Activated CD4-positive, alpha-beta T cell treated with anti-CD3 and anti-CD28 coated beads for 1 hour (primary cell): ENCODE measurements around the gene CLPSL2.

Experiments used
- DNase-seq: peaks from one replicate; pipeline ENCODE4 v3.0.0-alpha.2; 2020

Gene CLPSL2

DNA sequence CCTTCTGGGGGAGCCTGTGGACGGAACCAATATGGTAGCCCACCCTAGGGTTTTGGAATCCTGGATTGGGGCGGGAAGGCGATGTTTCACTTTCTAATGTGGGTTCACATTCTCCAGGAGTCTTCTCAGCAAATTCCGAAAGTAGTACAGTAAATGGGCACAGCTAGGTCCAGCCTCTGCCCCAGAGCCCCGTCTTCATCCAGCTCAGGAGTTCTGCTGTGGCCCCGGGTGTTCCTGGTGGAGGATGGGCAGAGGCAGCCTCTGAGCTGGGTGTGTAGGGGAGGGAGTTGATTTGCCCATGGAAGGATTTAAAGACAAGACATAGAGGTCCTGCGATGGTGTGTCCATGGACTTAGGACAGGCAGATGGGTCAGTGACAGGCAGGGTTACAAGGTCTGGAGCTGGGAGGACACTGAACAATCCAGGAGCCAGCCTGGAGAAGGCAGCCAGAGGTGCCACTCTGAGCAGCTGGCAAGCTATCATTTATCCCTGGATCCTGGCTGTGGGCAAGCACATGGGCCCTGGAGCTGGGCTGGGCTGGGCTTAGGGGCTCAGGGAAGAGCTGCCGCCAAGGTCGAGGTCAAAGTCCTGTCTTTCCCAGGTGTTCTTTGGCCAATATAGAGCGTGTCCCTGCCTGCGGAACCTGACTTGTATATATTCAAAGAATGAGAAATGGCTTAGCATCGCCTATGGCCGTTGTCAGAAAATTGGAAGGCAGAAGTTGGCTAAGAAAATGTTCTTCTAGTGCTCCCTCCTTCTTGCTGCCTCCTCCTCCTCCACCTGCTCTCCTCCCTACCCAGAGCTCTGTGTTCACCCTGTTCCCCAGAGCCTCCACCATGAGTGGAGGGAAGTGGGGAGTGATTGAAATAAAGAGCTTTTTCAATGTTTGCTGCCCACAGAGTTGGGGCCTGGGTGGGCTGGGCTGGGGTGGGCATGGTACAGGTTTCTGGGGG is 11.1 kb downstream of the CLPSL2 start:
- no peak for DNase-seq

- DNase-seq = no peak
These were observed 12.1 kb downstream of the CLPSL2 start for GRCh38 chr6:35788423-35788982.

DNA sequence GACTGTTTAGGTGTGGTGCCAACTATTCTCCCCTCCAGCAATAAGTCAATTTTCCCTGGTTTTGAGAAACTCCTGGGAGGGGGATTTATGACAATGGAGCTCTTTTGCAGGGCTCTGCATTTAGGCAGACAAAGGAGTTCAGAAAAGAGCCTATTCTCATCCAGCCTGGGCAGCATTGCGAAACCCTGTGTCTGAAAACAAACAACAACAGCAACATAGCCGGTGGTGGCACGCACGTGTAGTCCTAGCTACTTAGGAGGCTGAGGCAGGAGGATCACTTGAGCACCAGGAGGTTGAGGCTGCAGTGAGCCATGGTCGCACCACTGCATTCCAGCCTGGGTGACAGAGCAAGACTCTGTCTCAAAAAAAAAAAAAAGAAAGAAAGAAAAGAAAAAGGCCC is 14.3 kb downstream of the CLPSL2 start:
- DNase-seq = no peak

GRCh38 chr6:35794536-35795452 is 18.4 kb downstream of the CLPSL2 start:
- no peak for DNase-seq

DNA sequence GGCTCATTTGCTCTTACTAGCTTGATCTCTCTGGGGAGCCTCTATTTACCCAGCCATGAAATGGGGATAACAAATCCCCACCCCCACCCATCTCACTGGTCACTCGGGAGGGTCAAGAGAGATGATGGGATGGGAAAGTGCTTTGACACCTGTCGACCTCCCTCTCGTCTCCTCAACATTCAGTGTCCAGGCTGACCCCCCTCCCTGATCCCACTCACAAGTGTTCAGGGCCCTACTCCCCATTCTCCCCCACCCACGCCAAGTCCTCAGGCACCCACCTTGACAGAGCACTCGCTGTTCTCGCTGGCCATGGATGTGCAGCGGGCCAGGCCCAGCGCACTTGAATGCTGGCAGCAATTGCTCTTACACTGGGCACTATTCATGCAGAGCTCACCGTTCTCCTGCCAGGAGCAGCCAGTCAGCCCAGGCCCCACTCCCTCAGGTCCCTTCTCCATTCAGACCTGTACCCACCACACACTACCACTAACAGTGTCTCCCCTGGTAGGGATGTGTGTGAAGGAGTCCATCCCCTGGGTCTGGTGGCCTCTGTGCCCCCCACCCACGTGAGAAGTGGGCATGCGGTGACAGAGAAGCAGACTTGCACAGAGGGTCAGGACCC is 19.2 kb downstream of the CLPSL2 start:
- no peak for DNase-seq

- DNase-seq = no peak
These were observed 19.8 kb downstream of the CLPSL2 start for GRCh38 chr6:35796236-35796635.

- DNase-seq = no peak
These were observed 21.6 kb downstream of the CLPSL2 start for GRCh38 chr6:35797837-35798526.

GRCh38 chr6:35798706-35799105 is 22.3 kb downstream of the CLPSL2 start:
- DNase-seq = no peak

DNA sequence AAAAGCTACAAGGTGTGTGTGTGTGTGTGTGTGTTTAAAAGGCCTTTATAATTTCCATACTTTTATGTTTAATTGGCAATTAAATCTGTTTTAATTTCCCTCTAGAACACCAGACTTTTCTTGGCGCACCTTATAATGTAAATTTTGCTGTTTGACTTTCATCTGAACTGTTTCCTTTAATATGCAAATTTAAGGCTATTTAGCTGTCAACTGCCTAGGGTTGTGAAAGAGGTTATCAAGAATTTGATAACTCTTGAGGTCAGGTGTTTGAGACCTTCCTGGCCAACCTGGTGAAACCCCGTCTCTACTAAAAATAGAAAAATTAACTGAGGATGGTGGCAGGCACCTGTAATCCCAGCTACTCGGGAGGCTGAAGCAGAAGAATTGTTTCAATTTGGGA is 24.8 kb downstream of the CLPSL2 start:
- no peak for DNase-seq

- DNase-seq = no peak
These were observed 28.8 kb downstream of the CLPSL2 start, which contains the start of gene LHFPL5 for GRCh38 chr6:35804996-35805736. Gene LHFPL5 (plus strand): TSS chr6:35805352. CDS start chr6:35805671, 319 bp downstream.

GRCh38 chr6:35808688-35809087 is 32.3 kb downstream of the CLPSL2 start:
- DNase-seq = no peak

GRCh38 chr6:35809809-35810208 is 33.4 kb downstream of the CLPSL2 start:
- no peak for DNase-seq

DNA sequence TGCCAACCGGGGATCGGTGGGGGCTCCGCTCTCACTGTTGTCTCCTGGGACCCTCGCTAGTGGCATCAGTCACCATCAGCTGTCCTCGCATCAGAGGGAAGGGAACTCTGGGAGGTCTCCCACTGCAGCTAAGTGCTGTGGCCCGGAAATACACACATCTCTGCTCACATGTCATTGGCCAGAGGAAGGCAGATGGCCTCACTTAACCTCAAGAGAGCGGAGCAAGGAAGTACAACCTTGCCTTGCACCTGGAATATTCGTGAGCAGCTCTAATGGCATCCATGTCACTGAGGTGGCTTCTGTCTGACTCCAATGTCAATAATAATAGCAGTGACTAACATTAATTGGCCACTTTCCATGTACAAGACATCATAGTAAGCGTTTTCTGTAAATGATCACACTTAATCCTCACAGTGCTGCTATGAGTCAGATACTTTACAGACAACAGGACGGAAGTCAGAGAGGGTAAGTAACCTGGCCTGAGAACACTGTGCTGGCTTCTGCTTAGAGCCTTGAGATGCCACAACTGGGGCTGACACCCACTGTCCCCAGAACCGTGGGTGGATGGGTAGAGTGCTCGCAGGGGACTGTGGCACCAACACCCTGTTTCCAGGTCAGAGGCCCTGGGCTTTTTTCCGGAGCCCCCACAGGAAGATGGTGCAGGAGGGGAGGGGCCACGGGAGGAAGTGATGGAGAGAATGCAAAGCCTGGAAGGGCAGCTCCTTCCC is 34.7 kb downstream of the CLPSL2 start:
- no peak for DNase-seq

- DNase-seq = no peak
These were observed 35.2 kb downstream of the CLPSL2 start for GRCh38 chr6:35811699-35811995.

DNA sequence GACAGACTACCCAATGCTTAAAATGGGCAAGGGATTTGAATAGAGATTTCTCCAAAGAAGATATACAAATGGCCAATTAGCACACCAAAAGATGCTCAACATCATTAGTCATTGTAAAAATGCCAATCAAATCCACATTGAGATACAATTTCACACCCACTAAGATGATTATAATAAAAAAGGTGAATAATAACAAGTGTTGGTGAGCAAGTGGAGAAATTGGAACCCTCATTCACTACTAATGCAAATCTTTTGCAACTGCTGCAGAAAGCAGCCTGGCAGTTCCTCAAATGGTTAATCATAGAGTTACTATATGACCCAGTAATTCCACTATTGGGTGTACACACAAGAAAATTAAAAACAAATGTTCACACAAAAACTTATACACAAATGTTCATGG is 41.1 kb downstream of the CLPSL2 start:
- DNase-seq = no peak

DNA sequence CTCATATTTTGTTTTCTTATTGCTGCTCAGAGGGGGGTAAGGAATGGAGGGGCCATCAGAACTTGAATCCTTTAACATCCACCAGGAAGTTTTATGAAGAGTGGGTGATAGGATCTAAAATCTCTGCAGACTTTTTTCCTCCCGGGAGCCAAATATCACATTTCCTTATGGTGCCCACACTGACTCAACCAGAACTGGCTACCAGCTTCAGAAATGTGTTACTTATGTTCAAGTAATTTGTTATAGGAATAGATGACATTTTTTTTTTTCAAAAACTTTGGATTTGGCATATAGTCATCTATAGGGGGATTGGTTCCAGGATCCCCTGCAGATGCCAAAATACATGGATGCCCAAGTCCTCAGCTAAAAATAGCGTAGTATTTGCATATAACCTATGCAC is 47.2 kb downstream of the CLPSL2 start:
- no peak for DNase-seq

DNA sequence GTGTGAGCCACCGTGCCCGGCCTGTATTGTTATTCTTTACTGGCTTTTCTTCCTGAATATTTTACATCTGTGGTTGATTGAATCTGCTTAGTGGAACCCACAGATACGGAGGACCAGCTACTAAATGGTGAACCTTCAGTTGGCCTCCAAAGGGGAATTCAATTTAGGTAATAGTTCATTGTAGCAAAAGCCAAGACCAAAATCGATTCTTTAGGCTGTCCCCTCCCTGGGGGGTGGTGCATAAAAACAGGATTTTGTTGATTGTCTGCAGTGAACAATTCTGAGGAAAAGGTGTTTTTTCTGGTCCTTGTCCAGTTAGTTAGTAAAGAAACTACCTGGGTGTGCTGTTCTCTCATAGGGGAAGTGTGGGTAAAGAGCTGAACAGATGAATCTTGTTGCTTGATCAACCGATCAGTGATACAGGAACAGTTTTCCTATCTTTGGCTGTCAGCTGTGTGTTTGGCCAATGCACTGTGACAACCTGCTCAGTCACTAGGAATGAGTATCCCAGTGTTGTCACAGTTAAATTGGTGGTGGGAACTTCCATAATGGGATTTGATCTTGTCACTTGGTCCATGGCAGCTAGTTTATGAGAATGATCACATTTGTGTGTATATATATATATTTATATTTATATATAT is 48.3 kb downstream of the CLPSL2 start:
- DNase-seq = no peak
